Gastroesophageal sphincter (tissue), 4 donors: ENCODE data around the gene DUSP3. TPM values are rescaled to one million over a fixed set of nuclear protein-coding genes. Genes with fewer than 3 reads are reported as not detected.

ENCODE experiments used
- ATAC-seq: fragments of 150-250 bp; one replicate; pipeline ENCODE4 v1.9.1; 2016; ENCODE audit warnings: mild to moderate bottlenecking, moderate library complexity
- H3K27ac ChIP-seq, 4 donors: fragments of 200-600 bp; sonication (generic) in 3 of 4; 1 replicate in 3 of 4; 2 replicates in 1 of 4; pipeline ENCODE4 v1.5.1; 2016 to 2019
- H3K27me3 ChIP-seq: fragments of 200-600 bp; sonication (generic); one replicate; pipeline ENCODE4 v1.5.1; 2019
- H3K36me3 ChIP-seq, 2 donors: fragments of 200-600 bp; sonication (generic); one replicate each; pipeline ENCODE4 v1.5.1; 2019; ENCODE audit warnings: control low read depth in 1 of 2
- H3K4me1 ChIP-seq, 3 donors: fragments of 200-600 bp; sonication (generic); 1 replicate in 2 of 3; 2 replicates in 1 of 3; pipeline ENCODE4 v1.5.1; 2016 to 2019; ENCODE audit warnings: control low read depth in 2 of 3
- H3K4me3 ChIP-seq, 2 donors: fragments of 200-600 bp; sonication (generic); one replicate each; pipeline ENCODE4 v1.5.1; 2019; ENCODE audit warnings: mild to moderate bottlenecking in 1 of 2, moderate library complexity in 1 of 2
- H3K9me3 ChIP-seq, 3 donors: fragments of 200-600 bp; sonication (generic); one replicate each; pipeline ENCODE4 v1.5.1; 2017 to 2019; ENCODE audit warnings: control low read depth in 2 of 3
- CTCF ChIP-seq, 4 experiments: fragments of 200-600 bp in 2 of 4; fragments of 450-650 bp in 2 of 4; sonication (generic) in 1 of 4; IDR thresholded peaks; one replicate each; pipeline ENCODE4 v1.5.1; 2017 to 2019; ENCODE audit warnings: antibody characterized with exemption in 4 of 4, mild to moderate bottlenecking in 2 of 4, moderate library complexity in 2 of 4
- EP300 ChIP-seq: sonication (generic); formaldehyde crosslinking; IDR thresholded peaks from one replicate; pipeline ENCODE4 v1.6.1; 2017; ENCODE audit warnings: antibody characterized with exemption, mild to moderate bottlenecking
- POLR2A ChIP-seq, 2 donors: fragments of 450-650 bp; IDR thresholded peaks; one replicate each; pipeline ENCODE4 v1.6.1; 2017; ENCODE audit warnings: antibody characterized with exemption in 2 of 2, mild to moderate bottlenecking in 2 of 2, moderate library complexity in 1 of 2
- POLR2AphosphoS5 ChIP-seq: sonication (generic); formaldehyde crosslinking; IDR thresholded peaks from one replicate; pipeline ENCODE4 v1.6.1; 2017; ENCODE audit warnings: antibody characterized with exemption
- WGBS, 2 donors: methylation state at CpG; one replicate each; pipeline ENCODE4 v1.1.5; 2018; ENCODE audit warnings: low coverage in 1 of 2; 5-methylcytosine and 5-hydroxymethylcytosine counted together
- total RNA-seq, 4 donors: library from RNA; depleted of rRNA; stranded (reverse); fragments of >200 nt; gene quantifications; one replicate each; pipeline ENCODE4 v1.1.0, GENCODE V29; 2016

Gene DUSP3
- total RNA-seq, 4 donors from 2014 or later: 127 to 228 (median 154) TPM

GRCh38 chr17:43823350-43824084 is 44.7 kb upstream of the DUSP3 start:
- H3K9me3 ChIP-seq: no peaks in the 10 kb centered on the region
- H3K4me1 ChIP-seq: peaks cover 0 to 16% (median 3%) of the 10 kb centered on the region in 3 donors
- WGBS, 2 donors: 68% methylated on average over 10 of the region's 10 CpGs; no CpG with 5 or more reads in 1 of the 2 donors
- no peak overlapping the region for H3K4me3 ChIP-seq
- no peaks in the 10 kb centered on the region for H3K27me3 ChIP-seq
- TF ChIP-seq POLR2A (IDR thresholded peaks at IDR 0.05) (no peak), CTCF (IDR thresholded peaks at IDR 0.05) (no peak), EP300 (no peak), POLR2AphosphoS5 (no peak)
- ATAC-seq: no peak
- H3K27ac ChIP-seq: peak overlapping the region in 2 of 4 donors; percentile 9 to 27
- H3K36me3 ChIP-seq: peaks cover 0 to 69% of the 10 kb centered on the region in 2 donors

DNA sequence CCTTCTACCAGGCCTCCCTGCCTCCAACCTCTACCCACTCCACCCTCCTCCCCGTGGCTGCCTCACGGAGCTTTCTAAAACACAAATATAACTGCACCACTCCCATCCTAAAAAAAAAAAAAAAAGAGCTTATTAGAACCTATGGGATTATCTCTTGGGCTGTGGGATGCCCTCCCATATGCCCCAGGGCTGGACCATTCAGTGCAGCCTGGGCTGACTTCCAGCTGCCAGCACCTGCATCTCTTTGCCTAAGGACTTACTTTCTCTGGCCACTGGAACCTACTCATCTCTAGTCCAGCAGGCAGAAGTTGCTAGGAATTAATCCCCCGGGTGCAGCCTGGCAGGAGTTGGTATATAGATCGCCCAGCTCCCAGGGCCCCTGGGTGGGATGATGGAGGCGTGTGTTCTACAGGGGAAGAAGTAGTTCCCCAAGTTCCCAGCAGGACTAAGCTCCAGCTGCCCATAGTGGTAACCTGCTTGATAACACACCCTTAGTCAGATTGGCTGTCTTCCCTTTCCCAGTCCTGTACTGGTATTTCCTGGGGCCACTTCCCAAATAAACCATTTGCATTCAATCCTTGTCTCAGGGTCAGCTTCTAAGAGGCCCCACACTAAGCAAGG is 43.9 kb upstream of the DUSP3 start:
- Histone ChIP-seq H3K9me3 (no peaks in the 10 kb centered on the region), H3K27me3 (no peaks in the 10 kb centered on the region), H3K4me1 (peaks cover 0 to 16% (median 3%) of the 10 kb centered on the region in 3 donors), H3K4me3 (no peak overlapping the region), H3K36me3 (peaks cover 0 to 69% of the 10 kb centered on the region in 2 donors), H3K27ac (peak overlapping the region in 2 of 4 donors; percentile 9 to 27)
- ATAC-seq: no peak
- no peak for TF ChIP-seq POLR2A (IDR thresholded peaks at IDR 0.05)
- TF ChIP-seq EP300: no peak
- TF ChIP-seq POLR2AphosphoS5: no peak
- no peak for TF ChIP-seq CTCF (IDR thresholded peaks at IDR 0.05)
- WGBS, 2 donors: 75 to 90% methylated on average over 1 to 4 of the region's 5 CpGs

GRCh38 chr17:43820759-43821158 is 42.0 kb upstream of the DUSP3 start:
- WGBS, 2 donors: 57 to 85% methylated on average over 1 to 2 of the region's 14 CpGs
- Histone ChIP-seq H3K9me3 (no peaks in the 10 kb centered on the region), H3K4me3 (no peak overlapping the region), H3K27ac (no peak overlapping the region), H3K36me3 (peaks cover 0 to 72% of the 10 kb centered on the region in 2 donors), H3K27me3 (no peaks in the 10 kb centered on the region), H3K4me1 (peaks cover 0 to 16% (median 3%) of the 10 kb centered on the region in 3 donors)
- no peak for TF ChIP-seq POLR2AphosphoS5
- TF ChIP-seq CTCF (IDR thresholded peaks at IDR 0.05): no peak
- no peak for TF ChIP-seq POLR2A (IDR thresholded peaks at IDR 0.05)
- no peak for TF ChIP-seq EP300
- no peak for ATAC-seq

DNA sequence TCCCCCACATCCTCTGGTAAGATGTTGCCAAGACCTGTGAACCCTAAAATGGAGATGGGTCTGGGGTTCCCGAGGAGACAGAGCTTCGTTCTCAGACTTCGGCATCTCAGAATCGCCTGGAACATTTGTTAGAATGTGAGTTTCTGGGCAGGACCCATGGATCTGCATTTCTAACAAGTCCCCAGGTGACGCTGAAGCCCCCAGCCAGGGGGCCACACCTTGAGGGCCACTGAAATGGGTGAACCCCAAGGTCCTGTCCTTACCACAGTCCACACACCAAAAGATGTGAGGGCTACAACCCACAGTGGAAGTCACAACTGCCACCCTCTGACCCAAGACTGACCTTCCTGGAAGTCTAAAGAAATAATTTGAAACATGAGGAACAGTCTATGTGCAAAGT is 40.2 kb upstream of the DUSP3 start:
- no peak overlapping the region for H3K4me3 ChIP-seq
- WGBS, 2 donors: 96 to 100% methylated on average over 4 of the region's 5 CpGs
- no peak overlapping the region for H3K27ac ChIP-seq

More for the DNA sequence above, 40.2 kb upstream of the DUSP3 start:
- Histone ChIP-seq H3K27me3 (no peaks in the 10 kb centered on the region), H3K4me1 (peaks cover 0 to 12% (median 3%) of the 10 kb centered on the region in 3 donors), H3K36me3 (peaks cover 0 to 71% of the 10 kb centered on the region in 2 donors), H3K9me3 (no peaks in the 10 kb centered on the region)
- ATAC-seq: no peak
- TF ChIP-seq CTCF (IDR thresholded peaks at IDR 0.05) (no peak), POLR2A (IDR thresholded peaks at IDR 0.05) (no peak), EP300 (no peak), POLR2AphosphoS5 (no peak)
